ENCODE results near the gene SV2A. TPM values are rescaled to one million over a fixed set of nuclear protein-coding genes. Genes with fewer than 3 reads are reported as not detected.
A peak's percentile ranks its signal among the peaks of the same experiment; 100 is the strongest.

The SV2A gene
- total and polyA plus RNA-seq, 4 donors, result 0.13 to 0.51 (median 0.24) TPM

DNA sequence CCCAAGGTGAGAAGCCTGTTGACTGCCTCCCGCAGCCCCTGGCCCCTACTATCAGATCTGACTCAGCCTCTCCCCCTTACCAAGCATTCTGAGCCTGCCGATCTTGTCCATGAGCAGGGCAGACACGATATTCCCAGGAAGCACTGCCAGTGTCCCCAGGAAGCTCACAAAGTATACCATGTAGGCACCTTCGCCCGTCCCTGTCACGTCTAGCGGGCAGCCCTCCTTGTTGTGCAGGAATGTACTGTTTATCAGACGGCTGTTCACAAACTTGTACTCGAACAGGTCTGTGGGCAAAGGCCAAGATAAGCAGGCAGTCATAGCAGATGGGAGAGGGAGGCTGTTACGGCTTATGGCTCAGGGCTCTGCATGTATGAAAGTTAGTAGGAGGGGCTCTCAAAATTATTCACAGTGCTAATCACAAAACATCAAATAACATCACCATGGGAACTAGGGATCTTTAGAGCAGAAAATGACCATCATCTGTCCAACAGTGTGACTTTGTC lies 11.0 kb downstream of the SV2A start:
- no peaks in the 10 kb centered on the region for H3K27me3 ChIP-seq (ENCODE audit: control insufficient read depth in 4 of 4, insufficient read depth in 4 of 4, low read length in 3 of 4)
- H3K4me1 ChIP-seq (ENCODE audit: control insufficient read depth in 4 of 4, insufficient read depth in 4 of 4, low read length in 3 of 4), result no peaks in the 10 kb centered on the region
- 65% methylated on average over 10 of the region's 10 CpGs for WGBS
- no peak for DNase-seq (ENCODE audit: low spot score)
- TF ChIP-seq, protein P1, sequence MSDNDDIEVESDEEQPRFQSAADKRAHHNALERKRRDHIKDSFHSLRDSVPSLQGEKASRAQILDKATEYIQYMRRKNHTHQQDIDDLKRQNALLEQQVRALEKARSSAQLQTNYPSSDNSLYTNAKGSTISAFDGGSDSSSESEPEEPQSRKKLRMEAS (IDR thresholded peaks at IDR 0.05), result no peak
- TF ChIP-seq FOXA1 (IDR thresholded peaks at IDR 0.05) (no peak), RAD21 (IDR thresholded peaks at IDR 0.05) (no peak), YY1 (IDR thresholded peaks at IDR 0.05) (no peak), FOXA2 (IDR thresholded peaks at IDR 0.05) (no peak), ZBTB33 (IDR thresholded peaks at IDR 0.05) (no peak)
- TF ChIP-seq, protein P2, sequence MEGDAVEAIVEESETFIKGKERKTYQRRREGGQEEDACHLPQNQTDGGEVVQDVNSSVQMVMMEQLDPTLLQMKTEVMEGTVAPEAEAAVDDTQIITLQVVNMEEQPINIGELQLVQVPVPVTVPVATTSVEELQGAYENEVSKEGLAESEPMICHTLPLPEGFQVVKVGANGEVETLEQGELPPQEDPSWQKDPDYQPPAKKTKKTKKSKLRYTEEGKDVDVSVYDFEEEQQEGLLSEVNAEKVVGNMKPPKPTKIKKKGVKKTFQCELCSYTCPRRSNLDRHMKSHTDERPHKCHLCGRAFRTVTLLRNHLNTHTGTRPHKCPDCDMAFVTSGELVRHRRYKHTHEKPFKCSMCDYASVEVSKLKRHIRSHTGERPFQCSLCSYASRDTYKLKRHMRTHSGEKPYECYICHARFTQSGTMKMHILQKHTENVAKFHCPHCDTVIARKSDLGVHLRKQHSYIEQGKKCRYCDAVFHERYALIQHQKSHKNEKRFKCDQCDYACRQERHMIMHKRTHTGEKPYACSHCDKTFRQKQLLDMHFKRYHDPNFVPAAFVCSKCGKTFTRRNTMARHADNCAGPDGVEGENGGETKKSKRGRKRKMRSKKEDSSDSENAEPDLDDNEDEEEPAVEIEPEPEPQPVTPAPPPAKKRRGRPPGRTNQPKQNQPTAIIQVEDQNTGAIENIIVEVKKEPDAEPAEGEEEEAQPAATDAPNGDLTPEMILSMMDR (IDR thresholded peaks at IDR 0.05; ENCODE audit: low read depth, low read length, missing input control), result no peak
- no peaks in the 10 kb centered on the region for H3K9me3 ChIP-seq (ENCODE audit: control insufficient read depth in 4 of 4, low read length in 3 of 4)
- no peak overlapping the region for H3K9ac ChIP-seq (ENCODE audit: low read depth in 1 of 2, low read length in 2 of 2)
- H3K36me3 ChIP-seq (ENCODE audit: control insufficient read depth in 4 of 4, insufficient read depth in 3 of 4, low read depth in 1 of 4, low read length in 3 of 4), result no peaks in the 10 kb centered on the region
- H3K4me3 ChIP-seq (ENCODE audit: low read depth in 1 of 3, low read length in 3 of 3), result no peak overlapping the region
- H3K27ac ChIP-seq (ENCODE audit: low read depth in 1 of 2, low read length in 2 of 2), result no peak overlapping the region

DNA sequence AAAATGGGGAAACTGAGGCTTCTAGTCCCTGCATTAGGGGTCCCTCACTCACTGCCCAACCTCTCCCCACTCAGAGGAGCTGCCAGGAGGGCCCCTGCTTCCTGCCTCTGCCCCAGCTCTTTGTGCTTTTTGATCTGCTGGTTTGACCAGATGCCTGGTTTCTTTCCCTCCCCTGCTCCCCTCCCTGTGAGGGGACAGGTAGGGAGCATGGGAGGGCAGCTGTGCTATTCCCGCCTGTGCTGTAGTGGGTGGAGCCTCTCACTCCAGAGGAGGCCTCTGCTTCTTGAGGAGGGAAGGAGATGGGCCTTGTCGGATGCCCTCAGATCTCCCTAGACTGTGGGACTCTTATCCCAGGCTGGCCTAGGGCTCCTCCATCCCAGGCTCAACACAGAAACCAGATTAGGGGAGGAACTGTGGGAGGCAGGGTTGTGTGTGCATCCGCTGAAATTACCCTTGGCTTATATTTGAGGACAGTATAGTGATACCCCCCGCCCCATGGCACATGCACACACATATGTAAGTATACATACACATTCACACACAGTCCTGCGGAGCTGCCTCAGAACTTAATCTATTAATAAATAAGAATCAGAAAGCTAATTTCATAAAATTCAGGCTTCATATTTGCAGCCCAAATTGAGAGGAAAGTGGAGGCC lies 13.7 kb downstream of the SV2A start:
- H3K27ac ChIP-seq (ENCODE audit: low read depth in 1 of 2, low read length in 2 of 2), result no peak overlapping the region
- H3K27me3 ChIP-seq (ENCODE audit: control insufficient read depth in 4 of 4, insufficient read depth in 4 of 4, low read length in 3 of 4), result no peaks in the 10 kb centered on the region
- no peaks in the 10 kb centered on the region for H3K36me3 ChIP-seq (ENCODE audit: control insufficient read depth in 4 of 4, insufficient read depth in 3 of 4, low read depth in 1 of 4, low read length in 3 of 4)
- WGBS, result 88% methylated on average over 5 of the region's 5 CpGs
- TF ChIP-seq NR2F2 (IDR thresholded peaks at IDR 0.05) (no peak), FOXA1 (IDR thresholded peaks at IDR 0.05) (no peak), SP1 (IDR thresholded peaks at IDR 0.05) (no peak), HNF4A (conservative IDR thresholded peaks at IDR 0.05) (no peak)
- TF ChIP-seq, protein P3, sequence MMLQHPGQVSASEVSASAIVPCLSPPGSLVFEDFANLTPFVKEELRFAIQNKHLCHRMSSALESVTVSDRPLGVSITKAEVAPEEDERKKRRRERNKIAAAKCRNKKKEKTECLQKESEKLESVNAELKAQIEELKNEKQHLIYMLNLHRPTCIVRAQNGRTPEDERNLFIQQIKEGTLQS (IDR thresholded peaks at IDR 0.05), result no peak
- H3K9ac ChIP-seq (ENCODE audit: low read depth in 1 of 2, low read length in 2 of 2), result no peak overlapping the region
- H3K4me3 ChIP-seq (ENCODE audit: low read depth in 1 of 3, low read length in 3 of 3), result no peak overlapping the region
- no peaks in the 10 kb centered on the region for H3K9me3 ChIP-seq (ENCODE audit: control insufficient read depth in 4 of 4, low read length in 3 of 4)
- no peak for DNase-seq (ENCODE audit: low spot score)
- peaks cover 2 to 19% (median 6%) of the 10 kb centered on the region in 4 donors for H3K4me1 ChIP-seq (ENCODE audit: control insufficient read depth in 4 of 4, insufficient read depth in 4 of 4, low read length in 3 of 4)

- H3K27ac ChIP-seq (ENCODE audit: low read depth in 1 of 2, low read length in 2 of 2), result peak within 1 kb of the TSS; percentile 91 to 95
- peak within 1 kb of the TSS; percentile 57 to 91 (median 76) for H3K4me3 ChIP-seq (ENCODE audit: low read depth in 1 of 3, low read length in 3 of 3)
- WGBS, result 9% methylated on average over 65 of the region's 65 CpGs
- no peaks in the 10 kb centered on the region for H3K36me3 ChIP-seq (ENCODE audit: control insufficient read depth in 4 of 4, insufficient read depth in 3 of 4, low read depth in 1 of 4, low read length in 3 of 4)
- no peaks in the 10 kb centered on the region for H3K9me3 ChIP-seq (ENCODE audit: control insufficient read depth in 4 of 4, low read length in 3 of 4)
- H3K4me1 ChIP-seq (ENCODE audit: control insufficient read depth in 4 of 4, insufficient read depth in 4 of 4, low read length in 3 of 4), result peaks cover 2 to 19% (median 6%) of the 10 kb centered on the region in 4 donors
- peak; percentile 89 for DNase-seq (ENCODE audit: low spot score)
- H3K9ac ChIP-seq (ENCODE audit: low read depth in 1 of 2, low read length in 2 of 2), result peak within 1 kb of the TSS; percentile 72 to 85
- no peaks in the 10 kb centered on the region for H3K27me3 ChIP-seq (ENCODE audit: control insufficient read depth in 4 of 4, insufficient read depth in 4 of 4, low read length in 3 of 4)
- TF ChIP-seq GABPA (IDR thresholded peaks at IDR 0.05 in 1 of 2, conservative IDR thresholded peaks at IDR 0.05 in 1 of 2) (peak in 1 of 2 donors; percentile 77), REST (IDR thresholded peaks at IDR 0.05) (peak; percentile 92), JUND (IDR thresholded peaks at IDR 0.05) (no peak), YY1 (IDR thresholded peaks at IDR 0.05) (peak; percentile 96), SP1 (IDR thresholded peaks at IDR 0.05) (peak; percentile 74), RAD21 (IDR thresholded peaks at IDR 0.05) (peak; percentile 40 to 55)
- TF ChIP-seq, protein P2 (IDR thresholded peaks at IDR 0.05; ENCODE audit: low read depth, low read length, missing input control), result no peak
Measured at GRCh38 chr1:149899460-149900284, 18.0 kb downstream of the SV2A start, which contains the start of gene BOLA1. TSS of gene BOLA1 (plus strand) at chr1:149899568. CDS start at chr1:149900060, 492 bp downstream.

Measured in liver (tissue), 9 donors.